Left ventricle myocardium inferior (tissue), 1 donor: Measurements from ENCODE around the gene IGFBP4. TPM values are rescaled to one million over a fixed set of nuclear protein-coding genes. Genes with fewer than 3 reads are reported as not detected.

Experiments used
- DNase-seq: peaks from one replicate; pipeline ENCODE4 v3.0.0-alpha.2; 2020
- H3K27ac ChIP-seq: fragments of 200-600 bp; replicated peaks from 2 replicates; pipeline ENCODE4 v1.8.0; 2021
- H3K27me3 ChIP-seq: fragments of 200-600 bp; 2 replicates; pipeline ENCODE4 v1.8.0; 2021; ENCODE audit warnings: low read depth
- H3K36me3 ChIP-seq: fragments of 200-600 bp; 2 replicates; pipeline ENCODE4 v1.8.0; 2021
- H3K4me1 ChIP-seq: fragments of 200-600 bp; 2 replicates; pipeline ENCODE4 v1.8.0; 2021
- H3K4me3 ChIP-seq: fragments of 200-600 bp; 2 replicates; pipeline ENCODE4 v1.8.0; 2021; ENCODE audit warnings: mild to moderate bottlenecking, moderate library complexity
- H3K9me3 ChIP-seq: fragments of 200-600 bp; replicated peaks from 2 replicates; pipeline ENCODE4 v1.8.0; 2021
- CTCF ChIP-seq: fragments of 200-600 bp; IDR thresholded peaks from 2 replicates; pipeline ENCODE4 v1.8.0; 2021; ENCODE audit warnings: antibody characterized with exemption, mild to moderate bottlenecking, borderline replicate concordance
- intact Hi-C: fragments of 100-400 bp; cut with micrococcal nuclease; formaldehyde crosslinking; loops from one replicate; pipeline ENCODE4 v1.11.0; 2022
- total RNA-seq: library from RNA; stranded (reverse); fragmentation: NEBNext Ultra II Directional; extraction: Animal tissue kit (Norgen Biotek cat#: 25700); gene quantifications from one replicate; pipeline ENCODE4 v1.2.1, GENCODE V29; 2021
- donor health status: DM: no; HTN: yes; CAD: no; lungs with severe emphysema.

IGFBP4 gene
- total RNA-seq, 1 donor from 2014 or later, result 130 TPM

GRCh38 chr17:40500709-40501108, 57.5 kb downstream of the IGFBP4 start:
- H3K9me3 ChIP-seq, result peaks cover 14% of the 10 kb centered on the region
- H3K36me3 ChIP-seq, result no peaks in the 10 kb centered on the region
- H3K27me3 ChIP-seq, result no peaks in the 10 kb centered on the region
- H3K27ac ChIP-seq, result no peak overlapping the region
- H3K4me3 ChIP-seq, result no peak overlapping the region
- no peak for TF ChIP-seq CTCF
- intact Hi-C loops, result no loop called here
- DNase-seq, result no peak
- peaks cover 28% of the 10 kb centered on the region for H3K4me1 ChIP-seq

- TF ChIP-seq CTCF, result no peak
- Histone ChIP-seq H3K27me3 (no peaks in the 10 kb centered on the region), H3K27ac (no peak within 1 kb of the TSS), H3K4me1 (peaks cover 28% of the 10 kb centered on the region), H3K36me3 (no peaks in the 10 kb centered on the region), H3K9me3 (peaks cover 14% of the 10 kb centered on the region), H3K4me3 (no peak within 1 kb of the TSS)
- intact Hi-C loops, result no loop called here
- DNase-seq, result no peak
These were observed 58.3 kb downstream of the IGFBP4 start, which contains the start of gene TNS4 for GRCh38 chr17:40501499-40501911. TNS4 (minus strand) TSS chr17:40501623; CDS start chr17:40496425, 5,198 bp downstream.

- intact Hi-C loops, result no loop called here
- Histone ChIP-seq H3K4me3 (no peak overlapping the region), H3K27ac (no peak overlapping the region), H3K9me3 (peaks cover 14% of the 10 kb centered on the region), H3K4me1 (peaks cover 28% of the 10 kb centered on the region), H3K36me3 (no peaks in the 10 kb centered on the region), H3K27me3 (no peaks in the 10 kb centered on the region)
- no peak for TF ChIP-seq CTCF
- DNase-seq, result no peak
These were observed 59.5 kb downstream of the IGFBP4 start for GRCh38 chr17:40502716-40503115.

- DNase-seq, result no peak
- Histone ChIP-seq H3K4me1 (peaks cover 28% of the 10 kb centered on the region), H3K27ac (no peak overlapping the region), H3K27me3 (no peaks in the 10 kb centered on the region), H3K36me3 (no peaks in the 10 kb centered on the region), H3K9me3 (peaks cover 14% of the 10 kb centered on the region), H3K4me3 (no peak overlapping the region)
- TF ChIP-seq CTCF, result no peak
- intact Hi-C loops, result no loop called here
These were observed 59.9 kb downstream of the IGFBP4 start for GRCh38 chr17:40503154-40503553.

GRCh38 chr17:40506786-40507185, 63.5 kb downstream of the IGFBP4 start:
- Histone ChIP-seq H3K36me3 (no peaks in the 10 kb centered on the region), H3K27me3 (no peaks in the 10 kb centered on the region), H3K9me3 (peaks cover 14% of the 10 kb centered on the region), H3K4me3 (no peak overlapping the region), H3K27ac (no peak overlapping the region), H3K4me1 (peaks cover 7% of the 10 kb centered on the region)
- intact Hi-C loops, result no loop called here
- no peak for DNase-seq
- no peak for TF ChIP-seq CTCF

Other genes starting within 250 kb of the IGFBP4 start
- 12.5 TPM for gene WIPF2, start 224.1 kb upstream of the IGFBP4 start, total RNA-seq
- gene CDC6, start 155.6 kb upstream of the IGFBP4 start, total RNA-seq, result 0.55 TPM
- 17.1 TPM for gene RARA, start 134.3 kb upstream of the IGFBP4 start, total RNA-seq
- gene GJD3, start 78.7 kb upstream of the IGFBP4 start, total RNA-seq, result 0.88 TPM
- 2.1 TPM for gene TOP2A, start 25.6 kb upstream of the IGFBP4 start, total RNA-seq
- not detected for gene TNS4, start 58.2 kb downstream of the IGFBP4 start, total RNA-seq
- gene CCR7, start 122.0 kb downstream of the IGFBP4 start, total RNA-seq, result not detected
- 58.6 TPM for gene SMARCE1, start 204.4 kb downstream of the IGFBP4 start, total RNA-seq
- 0.38 TPM for gene KRT222, start 221.7 kb downstream of the IGFBP4 start, total RNA-seq